ENCODE data around the gene ZC3H18.

The ZC3H18 gene

GRCh38 chr16:88582912-88583575 is 12.8 kb downstream of the ZC3H18 start:
- DNase-seq (ENCODE audit: low spot score): no peak

- no peak for DNase-seq (ENCODE audit: low spot score)
These were observed 14.5 kb downstream of the ZC3H18 start for GRCh38 chr16:88584676-88585075.

- no peak for DNase-seq (ENCODE audit: low spot score)
These were observed 15.1 kb downstream of the ZC3H18 start for GRCh38 chr16:88585269-88585668.

GRCh38 chr16:88585927-88586581 is 15.9 kb downstream of the ZC3H18 start:
- no peak for DNase-seq (ENCODE audit: low spot score)

- DNase-seq (ENCODE audit: low spot score): no peak
These were observed 17.9 kb downstream of the ZC3H18 start for GRCh38 chr16:88588148-88588547.

- no peak for DNase-seq (ENCODE audit: low spot score)
These were observed 18.6 kb downstream of the ZC3H18 start for GRCh38 chr16:88588754-88589153.

GRCh38 chr16:88589441-88589840 is 19.2 kb downstream of the ZC3H18 start:
- no peak for DNase-seq (ENCODE audit: low spot score)

- no peak for DNase-seq (ENCODE audit: low spot score)
These were observed 21.4 kb downstream of the ZC3H18 start for GRCh38 chr16:88591577-88592021.

GRCh38 chr16:88593061-88593460 is 22.9 kb downstream of the ZC3H18 start:
- no peak for DNase-seq (ENCODE audit: low spot score)

- DNase-seq (ENCODE audit: low spot score): no peak
These were observed 23.3 kb downstream of the ZC3H18 start for GRCh38 chr16:88593489-88593888.

GRCh38 chr16:88593910-88594309 is 23.7 kb downstream of the ZC3H18 start:
- no peak for DNase-seq (ENCODE audit: low spot score)

- DNase-seq (ENCODE audit: low spot score): no peak
These were observed 24.9 kb downstream of the ZC3H18 start for GRCh38 chr16:88595101-88595500.

GRCh38 chr16:88595921-88596320 is 25.7 kb downstream of the ZC3H18 start:
- no peak for DNase-seq (ENCODE audit: low spot score)

GRCh38 chr16:88596483-88596882 is 26.3 kb downstream of the ZC3H18 start:
- no peak for DNase-seq (ENCODE audit: low spot score)

GRCh38 chr16:88597856-88598491 is 27.8 kb downstream of the ZC3H18 start:
- DNase-seq (ENCODE audit: low spot score): no peak

GRCh38 chr16:88599092-88599733 is 29.0 kb downstream of the ZC3H18 start:
- DNase-seq (ENCODE audit: low spot score): no peak

- DNase-seq (ENCODE audit: low spot score): no peak
These were observed 29.8 kb downstream of the ZC3H18 start for GRCh38 chr16:88599825-88600538.

- DNase-seq (ENCODE audit: low spot score): no peak
These were observed 30.3 kb downstream of the ZC3H18 start for GRCh38 chr16:88600539-88600896.

- no peak for DNase-seq (ENCODE audit: low spot score)
These were observed 31.3 kb downstream of the ZC3H18 start for GRCh38 chr16:88601313-88602036.

GRCh38 chr16:88602091-88602490 is 31.9 kb downstream of the ZC3H18 start:
- no peak for DNase-seq (ENCODE audit: low spot score)

Data from hepatic stellate cell (primary cell).